GM18517 (cell line): ENCODE data around the gene UXS1.

Experiments used
- ATAC-seq: cut with Tn5 transposase; IDR thresholded peaks from one replicate; pipeline ENCODE4 v1.9.1; 2021; ENCODE audit warnings: mild to moderate bottlenecking, moderate library complexity; ENCODE audit not compliant: unreplicated experiment

The UXS1 gene

DNA sequence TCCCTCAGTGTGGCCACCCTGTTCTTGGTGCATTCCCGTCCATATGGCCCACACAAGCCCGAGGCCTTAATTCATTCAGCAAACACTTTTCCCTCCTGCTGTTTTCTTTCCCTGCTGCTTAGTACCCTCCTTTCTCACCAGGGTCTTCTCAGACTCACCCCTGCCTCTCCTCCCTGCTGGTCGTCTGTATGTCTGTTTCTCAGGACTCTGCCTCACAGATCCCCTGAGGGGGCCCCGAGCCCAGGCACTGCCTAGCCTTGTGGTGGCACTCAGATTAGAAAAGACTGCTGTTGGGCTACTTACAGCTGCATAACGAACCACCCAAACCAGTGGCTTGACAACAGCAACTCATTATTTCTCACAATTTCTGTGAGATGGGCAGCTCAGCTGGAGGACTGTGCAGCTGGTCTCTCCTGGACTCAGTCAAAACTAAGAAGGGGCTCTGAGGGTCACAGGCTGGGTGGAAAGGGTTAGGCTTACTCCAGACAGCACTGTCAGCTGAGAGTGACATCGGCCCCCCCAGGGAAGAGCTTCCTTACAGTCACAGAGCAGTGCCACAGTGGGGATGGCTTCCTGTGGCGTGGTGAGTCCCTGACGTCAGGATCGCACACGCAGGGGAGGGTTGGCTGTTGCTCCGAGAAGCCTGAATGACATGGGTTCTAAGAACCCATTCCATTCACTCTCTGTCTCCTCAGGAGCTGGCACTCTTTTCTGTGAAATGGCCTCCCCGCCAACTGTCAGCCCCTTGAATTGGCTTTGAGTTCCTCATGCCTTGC lies 139.0 kb downstream of the UXS1 start:
- no peak for ATAC-seq

DNA sequence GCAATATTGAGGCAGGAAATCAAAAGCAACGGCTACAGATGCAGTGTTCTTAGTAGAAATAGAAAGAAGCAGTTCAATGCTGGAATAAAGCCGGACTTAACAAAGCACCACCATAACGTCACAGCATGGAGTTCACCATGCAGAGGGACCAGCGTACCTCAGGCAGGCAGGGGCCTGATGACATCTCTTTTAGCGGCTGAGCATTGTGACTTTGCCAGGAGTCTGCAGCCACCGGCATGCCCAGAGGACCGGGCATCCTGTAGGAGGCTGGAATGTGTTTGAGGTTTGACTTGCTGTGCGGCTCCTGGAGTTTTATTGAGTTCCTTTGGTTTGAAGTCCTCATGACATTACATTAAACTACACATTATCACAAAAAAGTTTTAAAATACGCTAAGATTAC lies 139.8 kb downstream of the UXS1 start:
- ATAC-seq: no peak

DNA sequence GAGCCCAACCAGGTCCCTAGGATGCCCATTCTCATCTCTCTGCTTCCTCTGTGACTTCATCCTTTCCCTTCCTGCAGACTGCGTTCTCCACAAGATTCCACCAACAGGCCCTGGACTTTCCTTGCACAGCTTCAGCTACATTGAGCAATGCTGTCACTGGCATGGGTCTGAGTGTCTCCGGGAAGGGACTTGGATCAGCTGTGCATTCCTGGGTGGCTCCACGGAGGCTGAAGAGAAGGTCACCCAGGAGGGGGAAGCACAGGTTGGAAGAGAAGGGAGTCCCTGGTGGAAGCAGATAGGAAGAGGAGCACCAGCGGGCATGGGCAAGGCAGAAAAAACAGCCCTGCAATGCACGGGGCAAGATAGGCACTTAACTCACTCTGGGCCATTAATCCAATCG lies 140.5 kb downstream of the UXS1 start:
- ATAC-seq: no peak

DNA sequence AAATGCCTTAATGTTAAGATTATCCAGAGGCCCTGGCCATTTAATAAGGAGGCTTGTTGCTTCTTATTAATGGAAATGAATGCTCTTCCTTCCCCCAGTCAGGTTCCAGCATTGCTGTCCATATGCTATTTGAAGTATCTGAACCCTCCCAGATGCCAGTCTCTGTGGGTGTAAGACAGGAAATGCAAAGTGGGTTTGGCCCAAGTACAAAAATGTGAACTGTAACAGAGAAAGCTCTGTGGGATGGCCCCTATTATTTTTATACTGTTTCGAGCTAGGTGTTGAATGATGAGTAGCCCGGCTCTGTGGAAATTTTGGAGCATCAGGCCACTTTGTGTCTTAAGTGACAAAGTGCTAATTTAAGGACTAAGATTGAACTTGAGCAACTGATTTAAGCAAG lies 141.0 kb downstream of the UXS1 start:
- no peak for ATAC-seq

DNA sequence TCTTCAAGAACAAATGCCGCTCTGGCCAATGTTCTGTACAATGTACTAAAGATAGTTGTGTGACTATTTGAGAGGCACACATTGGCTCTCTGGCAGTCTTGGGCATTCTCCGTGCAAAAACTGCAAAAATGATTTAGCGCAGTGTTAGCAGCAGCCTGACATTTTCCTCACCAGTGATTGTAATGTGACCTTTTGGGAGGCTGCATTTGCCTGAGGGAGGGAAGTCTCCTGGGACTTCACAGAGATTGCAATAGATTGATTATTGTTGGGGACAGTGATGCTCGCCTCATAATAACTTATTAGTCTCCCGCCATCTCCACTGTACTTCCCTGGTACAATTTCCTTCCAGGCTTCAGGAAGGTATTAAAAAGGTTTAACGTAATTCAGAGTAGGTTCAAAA lies 149.2 kb downstream of the UXS1 start:
- ATAC-seq: no peak

DNA sequence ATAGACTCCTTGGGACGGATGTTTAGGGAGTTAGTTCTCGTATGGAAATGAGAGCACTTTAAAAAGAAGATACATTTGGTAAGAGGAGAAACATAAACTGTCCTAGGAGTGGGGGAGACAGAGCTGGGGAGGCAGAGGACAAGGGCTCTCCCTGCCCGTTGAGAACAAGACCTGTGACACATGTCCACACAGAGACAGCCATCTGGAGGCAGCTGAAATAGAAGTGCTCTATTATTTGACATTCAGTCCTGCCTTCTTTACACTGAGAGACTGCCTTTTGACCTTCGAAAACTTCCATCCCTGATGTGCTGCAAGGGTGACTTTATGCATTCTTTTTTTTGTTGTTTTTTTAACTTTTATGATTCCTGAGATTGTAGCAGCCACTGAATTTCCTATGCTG lies 150.1 kb downstream of the UXS1 start:
- no peak for ATAC-seq
